Aorta (tissue), 5 donors: ENCODE measurements around the gene CCDC32. TPM values are rescaled to one million over a fixed set of nuclear protein-coding genes. Genes with fewer than 3 reads are reported as not detected.

Experiments
- ATAC-seq: fragments of 200-7000 bp; cut with Tn5 transposase; one replicate; pipeline ENCODE4 v1.9.1; 2022; ENCODE audit warnings: moderate library complexity; ENCODE audit not compliant: low FRiP score
- DNase-seq, 2 donors: peaks; one replicate each; pipeline ENCODE4 v3.0.0-alpha.2; 2020
- H3K27ac ChIP-seq, 2 donors: one replicate each; pipeline ENCODE4 v1.5.1; 2013; ENCODE audit warnings: low read length in 2 of 2, mild to moderate bottlenecking in 2 of 2, moderate library complexity in 2 of 2, control low read depth in 1 of 2, inconsistent platforms in 1 of 2, low read depth in 1 of 2
- H3K27me3 ChIP-seq, 2 donors: one replicate each; pipeline ENCODE4 v1.6.1; 2013; ENCODE audit warnings: control low read depth in 1 of 2, low read length in 1 of 2, mild to moderate bottlenecking in 1 of 2, moderate library complexity in 1 of 2; ENCODE audit not compliant: insufficient read depth in 2 of 2, control insufficient read depth in 1 of 2
- H3K36me3 ChIP-seq, 2 donors: one replicate each; pipeline ENCODE4 v1.6.1; 2013; ENCODE audit warnings: control low read depth in 1 of 2, low read length in 1 of 2, mild to moderate bottlenecking in 1 of 2; ENCODE audit not compliant: insufficient read depth in 2 of 2, control insufficient read depth in 1 of 2
- H3K4me1 ChIP-seq, 2 donors: one replicate each; pipeline ENCODE4 v1.6.1; 2013; ENCODE audit warnings: low read length in 2 of 2, control low read depth in 1 of 2, mild to moderate bottlenecking in 1 of 2, moderate library complexity in 1 of 2; ENCODE audit not compliant: insufficient read depth in 2 of 2, control insufficient read depth in 1 of 2
- H3K4me3 ChIP-seq, 2 donors: one replicate each; pipeline ENCODE4 v1.5.1; 2013; ENCODE audit warnings: low read length in 2 of 2, control low read depth in 1 of 2, mild to moderate bottlenecking in 1 of 2
- H3K9me3 ChIP-seq: one replicate; pipeline ENCODE4 v1.6.1; 2013; ENCODE audit warnings: mild to moderate bottlenecking, low read length; ENCODE audit not compliant: control insufficient read depth
- WGBS, 2 donors: extraction: QIAGEN DNeasy Blood & Tissue Kit; methylation state at CpG; one replicate each; pipeline ENCODE4 v1.1.7; 2013; 5-methylcytosine and 5-hydroxymethylcytosine counted together
- intact Hi-C, 2 donors: fragments of 100-400 bp; cut with DNase I; formaldehyde crosslinking; loops; one replicate each; pipeline versions ENCODE4 v1.14.2 to v1.15.0; 2022
- polyA plus RNA-seq, 2 donors: library from polyadenylated mRNA; stranded (reverse); fragments of 200-250 nt; gene quantifications; one replicate each; pipeline ENCODE4 v1.2.3, GENCODE V29; 2013
- total RNA-seq, 2 donors: library from RNA; stranded (reverse); fragmentation: NEBNext Ultra II Directional; extraction: Animal tissue kit (Norgen Biotek cat#: 25700); gene quantifications; one replicate each; pipeline ENCODE4 v1.2.1, GENCODE V29; 2021
- donor health status: healthy with polysubstance abuse.
- donor health status: Bipolar disorder and iron deficiency.
- donor health status: DM: no; HTN: no; CAD: no.
- donor health status: DM: no; HTN: no; CAD: no.
- donor health status: DM: yes; HTN: yes; CAD: no.

CCDC32 gene
- total and polyA plus RNA-seq, 4 donors = 18.8 to 34.0 (median 29.7) TPM

GRCh38 chr15:40562691-40563090, 2.2 kb downstream of the CCDC32 start:
- intact Hi-C loops = loop anchor here in 1 of 2 donors (10.0 kb wide), 2 partner anchors 118 to 192 kb away; partner anchors contain the start of genes BAHD1 and RMDN3
- no peak for DNase-seq
- no peak for ATAC-seq
- peaks cover 0 to 5% of the 10 kb centered on the region in 2 donors for H3K4me1 ChIP-seq
- no peaks in the 10 kb centered on the region for H3K36me3 ChIP-seq
- H3K27ac ChIP-seq = peak overlapping the region in 1 of 2 donors; percentile 21
- H3K9me3 ChIP-seq = no peaks in the 10 kb centered on the region
- no peak overlapping the region for H3K4me3 ChIP-seq
- 38 to 41% methylated on average over 2 of the region's 2 CpGs for WGBS, 2 donors
- H3K27me3 ChIP-seq = no peaks in the 10 kb centered on the region

- Histone ChIP-seq H3K9me3 (no peaks in the 10 kb centered on the region), H3K4me1 (peaks cover 0 to 5% of the 10 kb centered on the region in 2 donors), H3K4me3 (no peak overlapping the region), H3K36me3 (peaks cover 0 to 4% of the 10 kb centered on the region in 2 donors), H3K27ac (no peak overlapping the region), H3K27me3 (no peaks in the 10 kb centered on the region)
- 89% methylated on average over 6 of the region's 6 CpGs for WGBS, 2 donors
- intact Hi-C loops = no loop called here
- no peak for DNase-seq
- ATAC-seq = no peak
Measured at GRCh38 chr15:40558952-40559742, 5.7 kb downstream of the CCDC32 start.

- Histone ChIP-seq H3K4me3 (no peak overlapping the region), H3K4me1 (no peaks in the 10 kb centered on the region), H3K27me3 (no peaks in the 10 kb centered on the region), H3K27ac (no peak overlapping the region), H3K9me3 (no peaks in the 10 kb centered on the region), H3K36me3 (peaks cover 6 to 15% of the 10 kb centered on the region in 2 donors)
- WGBS, 2 donors = 97 to 98% methylated on average over 2 of the region's 2 CpGs
- no peak for DNase-seq
- intact Hi-C loops = no loop called here
- no peak for ATAC-seq
Measured at GRCh38 chr15:40555876-40556275, 9.0 kb downstream of the CCDC32 start.

- H3K4me3 ChIP-seq = no peak overlapping the region
- H3K36me3 ChIP-seq = peaks cover 6 to 15% of the 10 kb centered on the region in 2 donors
- DNase-seq (no peak), ATAC-seq (no peak)
- WGBS, 2 donors = 78 to 91% methylated on average over 4 of the region's 4 CpGs
- H3K27me3 ChIP-seq = no peaks in the 10 kb centered on the region
- H3K9me3 ChIP-seq = no peaks in the 10 kb centered on the region
- intact Hi-C loops = no loop called here
- no peaks in the 10 kb centered on the region for H3K4me1 ChIP-seq
- H3K27ac ChIP-seq = no peak overlapping the region
Measured at GRCh38 chr15:40554161-40554525, 10.7 kb downstream of the CCDC32 start.

GRCh38 chr15:40550341-40551037, 14.4 kb downstream of the CCDC32 start:
- H3K4me3 ChIP-seq = no peak overlapping the region
- H3K9me3 ChIP-seq = no peaks in the 10 kb centered on the region
- DNase-seq (no peak), ATAC-seq (no peak)
- intact Hi-C loops = no loop called here
- H3K36me3 ChIP-seq = peaks cover 10 to 11% of the 10 kb centered on the region in 2 donors
- no peaks in the 10 kb centered on the region for H3K27me3 ChIP-seq
- WGBS, 2 donors = 96 to 98% methylated on average over 6 of the region's 6 CpGs
- H3K4me1 ChIP-seq = no peaks in the 10 kb centered on the region
- H3K27ac ChIP-seq = no peak overlapping the region

- peaks cover 10 to 11% of the 10 kb centered on the region in 2 donors for H3K36me3 ChIP-seq
- intact Hi-C loops = no loop called here
Measured at GRCh38 chr15:40549894-40550293, 14.9 kb downstream of the CCDC32 start.

GRCh38 chr15:40548610-40549009, 16.2 kb downstream of the CCDC32 start:
- Histone ChIP-seq H3K27me3 (no peaks in the 10 kb centered on the region), H3K9me3 (no peaks in the 10 kb centered on the region), H3K36me3 (peaks cover 7 to 10% of the 10 kb centered on the region in 2 donors), H3K4me1 (no peaks in the 10 kb centered on the region), H3K27ac (no peak overlapping the region), H3K4me3 (no peak overlapping the region)
- intact Hi-C loops = no loop called here
- DNase-seq (no peak), ATAC-seq (no peak)
- 91 to 97% methylated on average over 2 of the region's 2 CpGs for WGBS, 2 donors

More at GRCh38 chr15:40549894-40550293, 14.9 kb downstream of the CCDC32 start:
- DNase-seq = no peak
- H3K9me3 ChIP-seq = no peaks in the 10 kb centered on the region
- WGBS, 2 donors = 14 to 24% methylated on average over 9 of the region's 9 CpGs
- H3K4me1 ChIP-seq = no peaks in the 10 kb centered on the region
- no peak overlapping the region for H3K4me3 ChIP-seq
- no peak overlapping the region for H3K27ac ChIP-seq
- no peak for ATAC-seq
- no peaks in the 10 kb centered on the region for H3K27me3 ChIP-seq

- Histone ChIP-seq H3K4me3 (no peak overlapping the region), H3K27ac (no peak overlapping the region), H3K36me3 (peaks cover 0 to 3% of the 10 kb centered on the region in 2 donors), H3K4me1 (no peaks in the 10 kb centered on the region), H3K27me3 (no peaks in the 10 kb centered on the region), H3K9me3 (no peaks in the 10 kb centered on the region)
- intact Hi-C loops = no loop called here
- 54 to 76% methylated on average over 1 of the region's 1 CpG for WGBS, 2 donors
- ATAC-seq (no peak), DNase-seq (no peak)
Measured at GRCh38 chr15:40545457-40545856, 19.4 kb downstream of the CCDC32 start.
